Anterior cingulate cortex (tissue), 58 donors: ENCODE measurements around the gene ZNF584.
"Not testable (repeated sequence)": the region's sequence is repeated elsewhere in the genome, so short reads cannot be mapped to it uniquely, and the experiment has no call there.

ENCODE experiments used
- DNase-seq, 58 donors: peaks; one replicate each; lab custom pipeline; 2025; lab: John Stamatoyannopoulos, UW

Gene ZNF584

DNA sequence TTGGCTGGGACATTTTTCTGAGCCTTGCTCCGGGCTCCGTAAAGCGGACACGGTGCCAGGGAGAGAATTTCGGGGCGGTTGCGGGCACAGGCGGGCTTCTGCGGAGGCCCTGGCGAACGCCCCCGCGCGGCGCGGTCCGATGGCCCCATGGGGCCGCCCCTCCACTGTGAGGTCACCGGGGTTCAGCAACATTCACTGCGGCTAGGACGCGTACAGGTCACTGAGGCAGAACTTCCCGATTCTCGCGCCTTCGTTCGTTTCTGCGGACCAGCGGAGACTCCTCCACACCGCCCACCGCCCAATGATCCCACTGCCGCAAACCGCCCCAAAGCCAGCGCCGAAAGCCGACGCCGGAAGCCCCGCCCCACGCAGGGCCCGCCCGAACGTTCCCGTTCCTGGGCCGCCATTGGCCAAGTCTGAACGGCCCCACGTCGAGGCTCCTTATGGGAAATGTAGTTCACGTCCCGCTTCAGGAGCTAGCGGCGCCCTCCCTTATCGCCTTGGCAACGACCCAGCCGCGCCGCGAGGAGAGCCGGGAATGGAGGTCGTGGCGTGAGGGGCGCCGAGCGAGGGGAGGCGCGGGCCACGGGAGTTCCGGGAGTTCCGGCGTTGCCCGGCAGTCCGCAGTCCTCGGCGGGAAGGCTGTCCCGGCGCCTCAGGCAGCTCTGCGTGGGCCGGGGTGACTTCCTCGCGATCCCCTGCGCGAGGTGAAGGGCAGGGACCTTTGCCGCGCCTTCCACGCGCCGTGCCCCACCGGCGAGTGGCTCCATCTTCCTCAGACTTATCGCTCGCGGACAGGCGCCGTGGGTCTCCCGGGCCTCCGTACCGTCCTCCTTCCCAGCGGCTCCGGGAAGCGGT, at the start of gene ZNF584:
ZNF584 (plus strand) TSS at position 498 of the 858 bp plus-strand sequence. CDS start 499 bp downstream, outside the sequence.
- peak; percentile 63 to 98 (median 94) for DNase-seq

DNA sequence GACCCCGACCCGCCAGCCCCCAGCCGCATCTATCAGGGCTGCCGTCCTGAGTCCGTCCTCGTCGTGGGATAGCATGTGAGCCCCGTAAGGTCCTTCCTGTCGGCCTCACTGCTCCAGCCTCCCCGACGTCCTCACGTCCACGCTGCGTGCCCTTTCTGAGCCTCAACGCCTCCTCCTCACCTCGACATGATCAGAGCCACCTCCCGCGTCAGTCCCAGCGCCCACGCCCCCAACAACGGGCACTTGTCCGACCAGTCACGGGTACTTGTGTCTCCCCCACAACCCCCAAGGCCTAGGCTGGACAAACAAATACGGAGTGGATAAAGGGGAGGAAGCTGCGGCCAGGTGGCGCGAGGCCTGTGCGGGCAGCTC, 46.6 kb upstream of the ZNF584 start:
- DNase-seq: peak in 22 of 58 donors; percentile 46 to 80 (median 58)

DNA sequence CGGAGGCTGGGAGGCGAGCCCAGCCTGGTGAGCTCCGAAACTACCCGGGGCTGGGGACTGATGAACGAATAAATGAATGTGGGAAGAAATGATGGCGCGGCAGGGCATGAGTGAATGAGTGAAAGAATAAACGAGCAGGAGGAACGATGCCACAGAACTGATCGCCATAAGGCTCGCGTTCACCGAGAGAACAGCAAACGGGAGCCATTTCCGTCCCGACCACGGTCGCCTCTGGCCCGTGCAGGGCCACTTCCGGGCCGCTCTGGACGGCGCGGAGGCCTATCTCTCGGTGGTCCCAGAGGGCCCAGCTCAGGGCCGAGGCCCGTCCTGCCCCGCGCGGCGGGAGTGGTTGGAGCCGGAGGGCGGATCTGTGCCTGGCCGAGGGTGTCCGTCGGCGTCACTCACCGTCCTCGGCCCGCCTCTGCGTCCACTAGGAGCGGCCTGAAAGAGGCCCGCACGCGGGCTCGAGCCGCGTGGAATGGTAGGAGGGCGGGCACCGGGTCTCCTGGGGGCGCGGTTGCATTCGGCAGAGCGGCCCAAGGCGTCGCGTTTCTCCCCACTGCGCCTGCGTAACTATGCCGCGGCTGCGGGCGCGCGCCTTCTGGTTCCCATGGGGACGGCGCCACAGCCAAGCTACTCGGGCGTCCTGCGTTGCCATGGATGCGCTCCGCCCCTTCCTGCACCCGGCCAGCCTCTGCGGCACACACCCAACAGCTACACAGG, 46.0 kb upstream of the ZNF584 start, which contains the start of gene ZNF497:
ZNF497 (minus strand) TSS at position 480 of the 723 bp plus-strand sequence. CDS start 5,116 bp downstream, outside the sequence.
- peak; percentile 50 to 98 (median 96) for DNase-seq

DNA sequence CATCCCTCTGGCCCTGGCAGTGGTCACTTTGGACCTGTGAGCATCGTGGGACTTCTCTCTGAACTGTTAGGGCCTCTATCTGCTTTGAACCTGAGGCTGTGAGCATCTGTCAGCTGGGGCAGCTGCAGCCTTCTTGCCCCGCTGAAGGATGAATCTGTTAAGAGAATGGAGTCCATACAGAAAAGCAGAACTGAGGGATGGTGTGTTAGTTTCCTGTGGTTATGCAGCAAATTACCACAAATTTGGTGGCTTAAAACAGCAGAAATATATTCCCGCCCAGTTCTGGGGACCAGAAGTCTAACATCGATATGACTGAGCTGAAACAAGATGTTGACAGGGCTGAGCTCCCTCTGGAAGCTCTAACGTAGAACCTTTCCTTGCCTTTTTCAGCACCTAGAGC, 44.3 kb upstream of the ZNF584 start:
- no peak for DNase-seq

DNA sequence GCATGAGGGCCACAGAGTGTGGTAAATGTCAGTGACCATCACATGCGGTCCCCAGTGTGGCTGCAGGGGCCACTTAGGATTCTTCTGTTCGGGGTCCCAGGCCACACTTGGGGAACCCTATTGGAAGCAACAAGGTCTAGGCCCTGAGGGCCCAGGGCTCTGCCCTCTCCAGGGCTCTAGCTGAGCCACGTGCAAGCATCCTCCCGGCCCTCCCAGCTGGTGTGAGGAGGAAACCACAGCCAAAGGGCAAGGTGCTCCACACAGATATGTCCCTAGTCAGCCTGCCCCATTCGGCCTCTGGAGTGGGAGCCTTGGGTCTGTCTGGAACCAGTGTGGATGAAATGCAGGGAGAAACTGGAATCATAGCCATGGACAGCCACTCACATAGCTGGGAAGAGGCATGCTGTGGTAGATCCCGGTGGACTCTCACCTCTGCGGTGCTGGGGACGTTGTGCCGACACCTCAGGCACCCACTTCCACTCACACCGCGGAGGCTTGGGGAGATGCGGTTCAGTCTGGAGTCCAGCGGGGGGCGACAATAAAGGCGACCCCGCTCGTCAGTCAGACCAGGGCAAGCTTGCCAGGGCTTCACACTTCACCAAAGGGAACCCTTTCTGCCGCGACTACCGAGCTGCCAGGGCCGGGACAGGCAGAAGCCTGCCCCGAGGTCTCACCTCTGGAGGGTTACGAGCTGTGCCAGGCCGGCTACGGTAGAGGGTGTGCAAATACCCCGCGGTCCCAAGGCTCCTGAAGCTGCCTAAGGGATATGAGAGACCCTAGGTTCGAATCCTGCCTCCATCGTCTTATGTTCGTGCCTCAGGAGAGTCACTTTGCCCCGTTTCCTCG, 41.6 kb upstream of the ZNF584 start:
- DNase-seq: no peak

DNA sequence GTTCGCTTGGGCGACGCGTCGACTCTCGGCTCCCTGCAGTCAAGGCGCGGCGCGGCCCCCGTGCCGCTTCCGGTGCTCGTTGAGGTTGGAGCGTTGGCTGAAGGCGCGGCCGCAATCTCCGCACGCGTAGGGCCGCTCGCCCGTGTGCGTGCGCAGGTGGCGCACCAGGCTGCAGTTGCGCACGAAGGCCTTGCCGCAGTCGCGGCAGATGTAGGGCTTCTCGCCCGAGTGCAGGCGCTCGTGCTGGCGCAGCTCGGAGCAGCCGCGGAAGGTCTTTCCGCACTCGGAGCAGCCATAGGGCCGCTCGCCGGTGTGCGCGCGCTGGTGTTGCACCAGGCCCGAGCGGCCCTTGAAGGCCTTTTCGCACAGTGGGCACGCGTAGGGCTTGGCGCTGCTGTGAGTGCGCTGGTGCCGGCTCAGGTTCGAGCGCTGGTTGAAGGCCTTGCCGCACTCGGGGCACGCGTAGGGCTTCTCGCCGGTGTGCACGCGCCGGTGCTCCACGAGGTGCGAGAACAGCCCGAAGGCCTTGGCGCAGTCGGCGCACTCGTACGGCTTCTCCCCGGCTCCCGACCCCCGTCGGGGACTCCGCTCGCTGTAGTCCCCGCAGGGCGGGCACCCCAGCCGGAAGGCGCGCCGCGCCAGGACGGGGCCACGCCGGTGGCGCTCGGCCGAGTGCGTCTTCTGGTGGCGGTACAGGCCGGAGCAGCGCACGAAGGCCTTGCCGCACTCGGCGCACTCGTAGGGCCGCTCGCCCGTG, 40.6 kb upstream of the ZNF584 start:
- DNase-seq: no peak

DNA sequence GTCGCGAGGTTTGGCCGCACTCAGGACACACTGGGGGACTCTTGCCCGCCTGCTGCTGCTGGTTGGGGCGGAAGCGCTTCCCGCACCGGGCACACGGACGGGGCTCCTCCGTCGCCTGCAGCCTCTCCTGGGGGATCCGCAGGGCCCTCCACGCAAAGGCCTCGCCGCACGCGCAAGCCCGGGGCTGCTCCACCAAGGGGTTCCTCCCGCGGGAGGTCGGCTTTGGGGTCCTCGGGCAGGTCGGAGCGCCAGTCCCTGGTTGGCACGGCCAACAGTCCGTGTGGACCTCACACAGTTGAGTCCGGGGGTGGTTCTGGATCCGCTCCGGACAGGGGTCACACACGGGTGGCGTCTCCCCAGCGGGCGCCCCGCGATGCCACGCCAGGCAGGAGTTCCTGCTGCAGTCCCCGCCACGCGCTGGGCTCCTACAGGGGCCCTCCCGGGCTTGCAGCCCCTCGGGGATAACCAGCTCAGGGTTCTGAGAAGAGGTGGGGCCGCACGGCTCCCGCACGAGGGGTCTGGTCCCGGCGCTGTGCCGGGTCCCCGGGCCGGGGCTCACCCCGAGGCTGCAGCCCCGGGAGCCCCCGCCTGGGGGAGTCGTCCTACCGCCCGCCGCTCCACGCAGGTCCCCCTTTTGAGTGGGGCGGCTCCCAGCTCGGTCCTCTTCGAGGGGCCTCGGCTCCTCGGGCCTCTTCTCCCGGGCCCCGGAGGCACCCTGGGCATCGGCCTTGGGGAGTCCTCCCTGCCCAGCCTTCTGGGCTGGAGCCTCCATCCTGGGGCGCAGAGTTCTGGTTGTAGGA, 39.7 kb upstream of the ZNF584 start:
- DNase-seq: no peak

DNA sequence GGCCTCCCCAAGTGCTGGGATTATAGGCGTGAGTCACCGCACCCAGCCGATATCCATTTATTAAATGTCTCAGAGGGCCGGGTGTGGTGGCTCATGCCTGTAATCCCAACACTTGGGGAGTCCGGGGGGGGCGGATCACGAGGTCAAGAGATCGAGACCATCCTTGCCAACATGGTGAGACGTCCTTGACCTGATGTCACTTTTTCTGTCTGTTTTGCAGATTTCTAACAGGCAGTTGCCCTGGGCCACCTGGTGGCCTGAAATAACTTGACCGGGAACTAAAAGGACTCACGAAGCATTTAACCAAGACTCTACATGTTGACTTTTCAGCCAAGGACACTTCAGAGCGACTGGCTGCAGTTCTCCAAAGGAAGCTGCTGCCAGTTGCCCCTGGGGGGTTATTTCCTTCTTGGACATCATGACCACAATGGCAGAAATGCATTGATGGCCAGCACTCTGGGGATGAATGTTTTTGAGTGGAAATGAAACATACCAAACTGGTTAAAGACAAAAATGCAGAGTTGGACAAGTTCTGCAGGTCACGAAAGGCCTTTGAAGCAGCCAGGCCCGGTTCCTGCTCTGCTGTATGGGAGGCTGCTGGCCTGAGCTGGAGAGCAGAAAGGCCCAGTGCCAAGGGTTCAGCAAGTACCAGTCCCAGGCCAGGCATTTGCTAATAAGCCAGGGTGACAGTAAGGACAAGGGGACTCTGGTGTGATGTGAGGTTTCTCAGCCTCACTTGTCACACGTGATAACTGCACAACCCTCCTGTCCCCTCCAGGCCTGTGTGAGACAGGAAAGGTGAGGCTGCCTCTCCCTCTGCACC, 35.9 kb upstream of the ZNF584 start:
- DNase-seq: peak in 7 of 58 donors; percentile 11 to 31 (median 12)

DNA sequence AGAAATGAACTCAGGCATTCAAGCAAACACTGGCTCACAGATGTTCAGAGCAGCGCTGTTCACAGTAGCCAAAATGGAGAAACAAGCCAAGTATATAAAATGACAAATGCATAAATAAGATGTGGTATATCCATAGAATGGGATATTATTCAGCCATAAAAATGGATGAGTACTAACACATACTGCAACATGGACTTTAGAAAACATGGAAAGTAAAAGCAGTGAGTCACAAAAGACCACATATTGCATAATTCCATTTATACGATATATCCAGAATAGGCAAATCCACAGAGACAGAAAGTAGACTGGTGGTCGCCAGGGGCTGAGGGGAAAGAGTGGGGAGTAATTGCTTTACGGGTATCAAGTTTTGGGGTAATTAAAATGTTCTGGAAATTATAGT, 34.2 kb upstream of the ZNF584 start:
- DNase-seq: no peak

DNA sequence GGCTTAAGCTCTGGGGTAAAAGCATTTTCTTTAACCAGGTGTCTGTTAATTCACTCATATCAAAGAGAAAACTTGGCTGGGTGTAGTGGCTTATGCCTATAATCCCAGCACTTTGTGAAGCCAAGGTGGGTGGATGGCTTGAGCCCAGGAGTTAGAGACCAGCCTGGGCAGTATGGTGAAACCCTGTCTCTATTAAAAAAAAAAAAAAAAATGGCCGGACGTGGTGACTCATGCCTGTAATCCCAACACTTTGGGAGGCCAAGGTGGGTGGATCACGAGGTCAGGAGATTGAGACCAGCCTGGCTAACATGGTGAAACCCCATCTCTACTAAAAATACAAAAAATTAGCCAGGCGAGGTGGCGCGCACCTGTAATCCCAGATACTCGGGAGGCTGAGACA, 31.7 kb upstream of the ZNF584 start:
- not testable (repeated sequence) for DNase-seq

DNA sequence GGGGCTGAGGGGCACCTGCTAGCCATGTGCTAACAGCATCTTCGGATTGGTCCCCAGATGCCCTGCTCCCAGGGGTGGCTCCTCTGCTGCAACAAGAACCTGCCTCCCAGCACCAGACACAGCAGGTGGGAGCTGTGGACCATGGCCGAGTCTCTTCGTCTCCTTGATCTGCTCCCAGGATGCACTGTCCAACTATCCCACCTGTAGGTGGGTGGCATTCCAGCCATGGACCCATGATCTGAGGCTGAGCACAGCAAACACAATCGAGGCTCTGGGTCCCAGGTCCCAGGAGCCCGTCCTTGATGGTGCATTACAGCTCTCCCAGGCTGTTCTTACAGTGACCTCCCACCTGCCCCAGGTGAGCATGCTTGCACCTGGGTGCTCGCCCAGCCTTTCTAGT, 29.2 kb upstream of the ZNF584 start:
- no peak for DNase-seq

DNA sequence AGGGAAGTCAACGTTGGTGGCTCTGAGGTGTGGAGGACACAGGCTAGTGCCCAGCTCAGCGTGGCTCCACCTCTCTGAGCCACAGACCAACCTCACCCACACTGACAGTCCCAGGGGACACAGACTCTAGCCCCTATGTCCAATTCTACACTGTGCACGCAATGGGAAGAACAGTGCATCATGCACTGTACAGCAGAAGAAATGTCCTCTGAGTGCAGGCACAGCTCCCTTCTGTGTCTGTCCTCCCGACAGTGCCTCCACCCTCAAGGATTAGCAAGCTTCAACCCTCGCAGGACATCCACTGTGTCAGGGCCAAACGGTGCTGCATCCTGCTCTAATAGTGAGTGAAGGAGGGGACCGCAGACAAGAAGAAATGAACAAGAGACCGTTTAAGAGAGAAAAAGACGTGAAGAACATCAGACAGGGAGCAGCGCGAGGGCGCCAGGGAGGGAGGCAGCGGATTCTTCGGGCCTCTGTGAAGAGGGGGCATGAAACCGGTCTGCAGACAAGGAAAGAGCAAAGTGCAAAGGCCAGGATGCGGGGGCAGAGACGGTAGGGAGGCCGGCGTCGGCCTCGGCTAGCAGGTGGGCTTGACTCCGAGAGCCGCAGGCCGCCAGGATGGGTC, 28.3 kb upstream of the ZNF584 start:
- peak in 2 of 58 donors; percentile 39 to 70 for DNase-seq

DNA sequence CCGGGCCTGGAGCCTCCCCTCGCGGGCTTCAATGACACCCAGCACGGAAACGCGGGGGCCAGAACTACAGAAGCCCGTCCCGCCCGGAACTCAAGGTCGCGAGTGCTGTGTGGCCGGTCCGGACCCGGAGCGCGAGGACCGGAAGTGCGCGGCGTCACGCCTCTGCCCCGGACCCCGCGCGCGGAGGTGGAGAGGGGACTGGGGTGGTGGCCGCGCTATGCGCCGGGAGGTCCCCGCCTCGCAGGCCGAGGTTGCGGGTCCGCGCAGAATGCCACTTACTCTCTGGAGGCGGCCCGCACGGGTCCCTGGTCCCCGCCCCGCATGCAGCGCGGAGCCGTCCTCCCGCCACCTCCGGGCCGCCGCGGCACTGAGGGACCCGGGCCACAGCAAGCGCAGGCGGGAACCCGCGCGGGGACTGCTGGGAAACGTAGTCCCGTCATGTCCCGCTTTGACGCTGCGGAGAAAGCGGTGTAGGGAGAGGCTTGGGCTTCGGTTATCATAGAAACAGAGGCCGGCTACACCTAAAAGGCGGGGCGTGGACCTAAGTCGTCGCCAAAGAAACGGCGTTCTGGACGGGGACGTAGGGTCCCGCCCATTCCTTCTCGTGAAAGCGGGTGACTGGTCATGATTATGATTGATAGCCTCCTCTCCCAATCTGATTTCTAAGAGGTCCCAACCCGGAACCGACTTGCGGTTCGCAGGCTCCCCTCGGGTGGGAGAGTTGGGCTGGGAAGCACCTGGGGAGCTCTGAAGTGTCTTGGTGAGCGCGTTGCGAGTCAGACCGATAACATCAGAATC, 27.6 kb upstream of the ZNF584 start, which contains the start of gene ZNF837:
ZNF837 (minus strand) TSS at position 369 of the 798 bp plus-strand sequence. CDS start 11,698 bp downstream, outside the sequence.
- DNase-seq: peak; percentile 89 to 99 (median 97)

DNA sequence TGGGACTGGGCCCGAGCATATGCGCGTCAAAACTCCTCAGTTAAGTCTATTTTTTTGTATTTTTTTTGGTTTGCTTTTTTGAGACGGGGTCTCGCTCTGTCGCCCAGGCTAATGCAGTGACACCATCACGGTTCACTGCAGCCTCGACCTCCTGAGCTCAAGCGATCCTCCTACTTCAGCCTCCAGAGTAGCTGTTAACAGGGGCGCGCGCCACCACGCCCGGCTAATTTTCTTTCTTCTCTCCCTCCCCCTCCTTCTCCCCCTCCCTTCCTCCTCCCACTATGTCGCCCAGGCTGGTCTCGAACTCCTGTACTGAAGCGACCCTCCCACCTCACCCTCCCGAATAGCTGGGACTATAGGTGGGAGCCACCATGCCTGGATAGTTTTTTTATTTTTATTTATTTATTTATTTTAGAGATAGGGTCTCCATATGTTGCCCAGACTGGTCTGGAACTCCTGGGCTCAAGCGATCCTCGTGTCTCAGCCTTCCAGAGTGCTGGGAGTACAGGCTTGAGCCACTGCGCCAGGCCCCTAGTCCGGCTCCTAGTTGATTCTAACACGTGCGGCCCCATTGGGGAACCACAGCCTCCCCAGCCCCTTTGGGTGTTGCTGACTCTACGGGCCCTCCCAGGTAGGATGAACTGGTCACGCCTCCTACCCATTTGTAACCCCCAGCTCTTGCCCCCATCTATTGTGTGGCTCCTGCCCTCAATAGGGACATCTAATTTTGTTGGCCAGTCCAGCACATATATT, 26.8 kb upstream of the ZNF584 start:
- no peak for DNase-seq

DNA sequence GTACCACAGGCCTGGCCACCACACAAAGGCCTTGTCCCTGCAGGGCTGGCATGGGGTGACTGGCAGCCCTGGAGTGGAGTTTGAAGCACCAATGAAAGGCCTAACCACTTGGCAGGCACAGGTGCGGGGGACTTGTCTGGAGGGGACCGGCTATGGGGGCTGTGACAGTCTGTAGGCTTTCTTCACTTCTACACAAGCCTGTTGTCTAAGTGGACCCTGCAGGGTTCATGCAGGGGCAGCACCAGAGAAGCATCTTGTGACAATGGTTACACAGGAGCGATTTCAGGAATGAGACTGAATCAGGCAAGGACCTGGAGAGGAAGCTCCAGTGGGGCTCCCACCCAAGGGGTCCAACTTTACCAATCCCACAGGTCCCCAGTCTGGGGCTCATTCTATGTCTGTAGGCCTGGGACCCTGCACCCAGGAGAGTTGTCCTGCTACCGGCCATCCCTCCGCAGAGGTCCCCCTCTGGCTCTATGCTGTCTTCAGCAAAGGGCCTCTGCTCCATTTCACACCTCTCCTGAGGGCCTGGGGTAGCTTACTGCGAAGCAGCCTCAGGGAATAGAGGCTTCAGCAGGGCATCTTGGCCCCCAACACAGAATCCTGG, 25.3 kb upstream of the ZNF584 start:
- DNase-seq: no peak
